ENCODE data around the gene NAP1L4. TPM values are rescaled to one million over a fixed set of nuclear protein-coding genes. Genes with fewer than 3 reads are reported as not detected.

NAP1L4 gene
- total and polyA plus RNA-seq, 2 experiments from 2014 or later = 68.8 to 121 TPM

GRCh38 chr11:2947744-2948143 is 44.4 kb downstream of the NAP1L4 start:
- Histone ChIP-seq H3F3A (ENCODE audit: insufficient read depth) (peaks cover 40% of the 10 kb centered on the region), H3K4me2 (ENCODE audit: unreplicated experiment) (no peak overlapping the region), H3K36me3 (ENCODE audit: low read depth) (peaks cover 12% of the 10 kb centered on the region; the same call in 1 of the 2 replicates), H3K4me3 (no peak overlapping the region), H3K4me1 (ENCODE audit: insufficient read depth) (peaks cover 38% of the 10 kb centered on the region), H3K9me2 (ENCODE audit: insufficient read depth) (no peaks in the 10 kb centered on the region), H3K9ac (no peak overlapping the region), H2AFZ (no peak overlapping the region), H4K20me1 (ENCODE audit: insufficient read depth) (no peaks in the 10 kb centered on the region), H3K79me2 (ENCODE audit: insufficient read depth) (peaks cover 37% of the 10 kb centered on the region; the same call in 1 of the 2 replicates), H3K27ac (no peak overlapping the region), H3K9me3 (ENCODE audit: low read depth) (no peaks in the 10 kb centered on the region), H3K27me3 (replicated peaks; ENCODE audit: insufficient read depth) (no peaks in the 10 kb centered on the region)
- in situ Hi-C loops (cut with MboI) = no loop called here
- 90 to 91% methylated on average over 11 of the region's 11 CpGs for WGBS, 2 experiments (ENCODE audit: low coverage in 1 of 2, low lambda C conversion rate in 2 of 2, missing lambda C conversion rate in 2 of 2)
- TF ChIP-seq EZH2phosphoT487 (IDR thresholded peaks at IDR 0.05; ENCODE audit: insufficient read depth, low read depth) (no peak), EZH2 (IDR thresholded peaks at IDR 0.05; ENCODE audit: insufficient read depth, poor library complexity, severe bottlenecking) (no peak)
- no peak for DNase-seq

GRCh38 chr11:2945757-2946287 is 46.3 kb downstream of the NAP1L4 start:
- H3K9ac ChIP-seq = peak overlapping the region; percentile 24; the same call in 1 of the 2 replicates
- peaks cover 24% of the 10 kb centered on the region for H3K4me1 ChIP-seq (ENCODE audit: insufficient read depth)
- no peak for DNase-seq
- peak overlapping the region; percentile 72 for H3K27ac ChIP-seq
- 59 to 69% methylated on average over 8 of the region's 8 CpGs for WGBS, 2 experiments (ENCODE audit: low coverage in 1 of 2, low lambda C conversion rate in 2 of 2, missing lambda C conversion rate in 2 of 2)
- in situ Hi-C loops (cut with MboI) = no loop called here
- H4K20me1 ChIP-seq (ENCODE audit: insufficient read depth) = no peaks in the 10 kb centered on the region
- TF ChIP-seq EZH2 (IDR thresholded peaks at IDR 0.05; ENCODE audit: insufficient read depth, poor library complexity, severe bottlenecking) = no peak
- H2AFZ ChIP-seq = no peak overlapping the region
- peaks cover 37% of the 10 kb centered on the region; the same call in 1 of the 2 replicates for H3K79me2 ChIP-seq (ENCODE audit: insufficient read depth)
- no peaks in the 10 kb centered on the region for H3K27me3 ChIP-seq (replicated peaks; ENCODE audit: insufficient read depth)
- no peaks in the 10 kb centered on the region for H3K9me2 ChIP-seq (ENCODE audit: insufficient read depth)
- H3K4me3 ChIP-seq = peak overlapping the region; percentile 30
- H3K9me3 ChIP-seq (ENCODE audit: low read depth) = no peaks in the 10 kb centered on the region
- 0 out of 2 replicates have a peak, but pooled peaks cover 9% of the 10 kb centered on the region for H3K36me3 ChIP-seq (ENCODE audit: low read depth)
- peaks cover 21% of the 10 kb centered on the region for H3F3A ChIP-seq (ENCODE audit: insufficient read depth)
- H3K4me2 ChIP-seq (ENCODE audit: unreplicated experiment) = peak overlapping the region; percentile 54

- Histone ChIP-seq H3K79me2 (ENCODE audit: insufficient read depth) (peaks cover 34% of the 10 kb centered on the region; the same call in 1 of the 2 replicates), H3K4me1 (ENCODE audit: insufficient read depth) (peaks cover 26% of the 10 kb centered on the region), H3K9ac (peak overlapping the region; percentile 70), H3K27ac (peak overlapping the region; percentile 72), H3K4me2 (ENCODE audit: unreplicated experiment) (peak overlapping the region; percentile 73), H3K4me3 (peak overlapping the region; percentile 67), H3K9me3 (ENCODE audit: low read depth) (no peaks in the 10 kb centered on the region), H4K20me1 (ENCODE audit: insufficient read depth) (no peaks in the 10 kb centered on the region), H3K36me3 (ENCODE audit: low read depth) (0 out of 2 replicates have a peak, but pooled peaks cover 6% of the 10 kb centered on the region), H3K27me3 (replicated peaks; ENCODE audit: insufficient read depth) (no peaks in the 10 kb centered on the region), H3K9me2 (ENCODE audit: insufficient read depth) (no peaks in the 10 kb centered on the region), H2AFZ (no peak overlapping the region), H3F3A (ENCODE audit: insufficient read depth) (peaks cover 18% of the 10 kb centered on the region)
- WGBS, 2 experiments (ENCODE audit: low coverage in 1 of 2, low lambda C conversion rate in 2 of 2, missing lambda C conversion rate in 2 of 2) = 14 to 16% methylated on average over 16 of the region's 16 CpGs
- peak; percentile 98 for DNase-seq
- TF ChIP-seq EZH2 (IDR thresholded peaks at IDR 0.05; ENCODE audit: insufficient read depth, poor library complexity, severe bottlenecking) (no peak), EZH2phosphoT487 (IDR thresholded peaks at IDR 0.05; ENCODE audit: insufficient read depth, low read depth) (no peak)
- in situ Hi-C loops (cut with MboI) = no loop called here
These were observed 46.9 kb downstream of the NAP1L4 start for GRCh38 chr11:2945031-2945756.

- H3K79me2 ChIP-seq (ENCODE audit: insufficient read depth) = 0 out of 2 replicates have a peak, but pooled peaks cover 28% of the 10 kb centered on the region
- H3K36me3 ChIP-seq (ENCODE audit: low read depth) = 0 out of 2 replicates have a peak, but pooled peaks cover 6% of the 10 kb centered on the region
- no peaks in the 10 kb centered on the region for H3K9me2 ChIP-seq (ENCODE audit: insufficient read depth)
- TF ChIP-seq EZH2 (IDR thresholded peaks at IDR 0.05; ENCODE audit: insufficient read depth, poor library complexity, severe bottlenecking) (no peak), EZH2phosphoT487 (IDR thresholded peaks at IDR 0.05; ENCODE audit: insufficient read depth, low read depth) (no peak)
- in situ Hi-C loops (cut with MboI) = no loop called here
- H3K9me3 ChIP-seq (ENCODE audit: low read depth) = no peaks in the 10 kb centered on the region
- H2AFZ ChIP-seq = no peak overlapping the region
- DNase-seq = no peak
- H3K9ac ChIP-seq = no peak overlapping the region
- peaks cover 29% of the 10 kb centered on the region for H3K4me1 ChIP-seq (ENCODE audit: insufficient read depth)
- H3K27ac ChIP-seq = peak overlapping the region; percentile 72; the same call in 1 of the 2 replicates
- WGBS, 2 experiments (ENCODE audit: low coverage in 1 of 2, low lambda C conversion rate in 2 of 2, missing lambda C conversion rate in 2 of 2) = 90 to 92% methylated on average over 24 of the region's 24 CpGs
- no peak overlapping the region for H3K4me3 ChIP-seq
- H3F3A ChIP-seq (ENCODE audit: insufficient read depth) = peaks cover 18% of the 10 kb centered on the region
- no peaks in the 10 kb centered on the region for H4K20me1 ChIP-seq (ENCODE audit: insufficient read depth)
- no peaks in the 10 kb centered on the region for H3K27me3 ChIP-seq (replicated peaks; ENCODE audit: insufficient read depth)
- no peak overlapping the region for H3K4me2 ChIP-seq (ENCODE audit: unreplicated experiment)
These were observed 47.6 kb downstream of the NAP1L4 start for GRCh38 chr11:2944530-2944929.
